K562 (cell line): ENCODE data around the gene FASTKD1. TPM values are rescaled to one million over a fixed set of nuclear protein-coding genes. Genes with fewer than 3 reads are reported as not detected.
A peak's percentile ranks its signal among the peaks of the same experiment; 100 is the strongest.

ENCODE experiments used
- ASH1L ChIP-seq: fragments of 450-650 bp; IDR thresholded peaks from 2 replicates; pipeline ENCODE4 v1.6.1; 2018; ENCODE audit warnings: borderline replicate concordance, mild to moderate bottlenecking, low read depth; ENCODE audit not compliant: partially characterized antibody
- C11orf30 ChIP-seq: fragments of 450-650 bp; IDR thresholded peaks from 2 replicates; pipeline ENCODE4 v1.6.1; 2016; ENCODE audit warnings: low read depth, mild to moderate bottlenecking
- EGR1 ChIP-seq: fragments of 450-650 bp; conservative IDR thresholded peaks from 2 replicates; pipeline ENCODE4 v1.6.1; 2017; ENCODE audit warnings: mild to moderate bottlenecking
- ESRRB ChIP-seq: fragments of 250-450 bp; sonication (Bioruptor Pico); IDR thresholded peaks from 2 replicates; pipeline ENCODE4 v1.5.0; 2020; ENCODE audit warnings: mild to moderate bottlenecking, moderate library complexity, borderline replicate concordance
- ETS2 ChIP-seq: IDR thresholded peaks from 2 replicates; pipeline ENCODE4 v1.6.1; 2016; ENCODE audit warnings: borderline replicate concordance, missing genetic modification characterization, mild to moderate bottlenecking, moderate library complexity, missing compliant biosample characterization; ENCODE audit not compliant: poor library complexity, severe bottlenecking
- GTF2A2 ChIP-seq: IDR thresholded peaks from 2 replicates; pipeline ENCODE4 v1.6.1; 2016; ENCODE audit warnings: mild to moderate bottlenecking, missing genetic modification characterization, missing compliant biosample characterization
- KDM4B ChIP-seq, 2 experiments: fragments of 450-650 bp in 1 of 2; sonication (generic) in 1 of 2; IDR thresholded peaks; 2 replicates each; pipeline ENCODE4 v1.6.1; 2016 to 2017; ENCODE audit warnings: borderline replicate concordance in 2 of 2, antibody characterized with exemption in 1 of 2, low read depth in 1 of 2, mild to moderate bottlenecking in 1 of 2
- NFIX ChIP-seq: fragments of 250-450 bp; sonication (Bioruptor Pico); IDR thresholded peaks from 2 replicates; pipeline ENCODE4 v1.4.0; 2020; ENCODE audit warnings: low read depth, mild to moderate bottlenecking, moderate library complexity
- ZNF830 ChIP-seq: fragments of 250-450 bp; sonication (Bioruptor Pico); IDR thresholded peaks from 2 replicates; pipeline ENCODE4 v1.5.0; 2021; ENCODE audit warnings: mild to moderate bottlenecking
- polyA plus RNA-seq, 8 experiments: library from polyadenylated mRNA; depleted of rRNA in 4 of 8; stranded (reverse) in 5 of 8; unstranded in 3 of 8; fragments of >200 nt; fragmentation: Nextera tagmentation in 2 of 8; fragmentation: Illumina TruSeq in 1 of 8; extraction: Ambion mirVana in 2 of 8; extraction: Trizol in 1 of 8; gene quantifications; 2 replicates each; pipeline versions ENCODE4 v1.2.1 to v1.2.3, GENCODE V29; 2011 to 2014; ENCODE audit warnings: inconsistent platforms in 1 of 8, missing spikeins in 1 of 8
- total RNA-seq, 7 experiments: library from RNA; depleted of rRNA in 6 of 7; stranded (reverse); fragments of >200 nt in 6 of 7; fragmentation: Illumina TruSeq in 2 of 7; extraction: Trizol in 2 of 7; gene quantifications; 2 replicates each; pipeline versions ENCODE4 v1.2.1 to v1.2.3, GENCODE V29; 2011 to 2021; ENCODE audit warnings: low replicate concordance in 1 of 7
- TF ChIP-seq, protein P1 (sequence below): sonication (generic); formaldehyde crosslinking; IDR thresholded peaks from 2 replicates; pipeline ENCODE4 v1.8.0; 2022; ENCODE audit warnings: mild to moderate bottlenecking, missing genetic modification reagents
- TF ChIP-seq, protein P2 (sequence below): sonication (generic); formaldehyde crosslinking; IDR thresholded peaks from 2 replicates; pipeline ENCODE4 v1.8.0; 2022; ENCODE audit warnings: mild to moderate bottlenecking, low read depth, missing genetic modification reagents
- TF ChIP-seq, protein P3 (sequence below): fragments of 450-650 bp; IDR thresholded peaks from 2 replicates; pipeline ENCODE4 v1.6.1; 2016; ENCODE audit warnings: low read depth
- TF ChIP-seq, protein P4 (sequence below): fragments of 250-450 bp; sonication (Bioruptor Pico); IDR thresholded peaks from 2 replicates; pipeline ENCODE4 v1.5.1; 2021; ENCODE audit warnings: mild to moderate bottlenecking

Gene FASTKD1
- total and polyA plus RNA-seq, 9 of the 15 experiments (the other 6 are each of a cell fraction or from before 2014, with no cell fraction given) = 63.5 to 134 (median 119) TPM

DNA sequence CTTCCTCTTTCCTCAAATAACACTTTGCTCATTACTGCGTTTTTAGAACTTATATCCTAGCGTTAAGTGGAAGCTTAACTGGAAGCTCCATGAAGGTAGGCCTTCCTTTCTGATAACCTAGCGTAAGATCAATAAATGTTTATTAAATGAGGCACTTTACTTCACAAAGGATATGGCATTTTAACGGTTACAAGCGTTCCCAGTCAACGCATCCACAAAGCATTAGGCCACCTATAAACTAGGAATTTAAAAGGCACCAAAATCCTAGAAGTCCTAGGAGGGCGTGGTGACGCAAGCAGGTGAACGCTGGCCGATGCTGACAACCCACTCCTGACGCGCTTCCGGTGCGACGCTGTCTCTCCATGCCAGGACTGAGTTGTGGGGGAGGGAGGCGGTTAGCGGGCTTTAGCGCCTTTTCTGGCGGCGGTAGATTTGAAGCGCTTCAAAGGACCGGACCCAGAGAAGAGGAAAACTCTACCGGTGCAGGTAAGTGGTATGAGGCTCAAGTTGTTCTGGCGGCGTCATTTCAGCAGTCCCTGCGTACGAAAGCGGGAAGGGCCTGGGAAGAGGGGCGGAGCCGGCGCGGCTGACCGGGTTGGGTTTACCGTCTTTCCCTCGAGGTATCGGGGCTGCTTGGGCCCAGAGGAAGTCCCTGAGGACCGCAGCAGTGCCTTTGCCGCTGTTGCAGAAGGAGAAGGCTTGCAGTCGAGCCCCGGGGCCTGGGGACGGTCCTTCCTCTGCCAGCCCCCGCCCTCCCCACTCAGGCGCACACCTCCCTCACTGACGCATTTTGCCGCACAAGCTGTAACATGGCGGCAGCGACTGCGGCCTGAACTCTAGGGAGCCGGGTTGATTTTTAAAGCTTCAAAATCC, 10.6 kb upstream of the FASTKD1 start, which contains the start of gene PPIG (continued):
- TF ChIP-seq, protein P1, sequence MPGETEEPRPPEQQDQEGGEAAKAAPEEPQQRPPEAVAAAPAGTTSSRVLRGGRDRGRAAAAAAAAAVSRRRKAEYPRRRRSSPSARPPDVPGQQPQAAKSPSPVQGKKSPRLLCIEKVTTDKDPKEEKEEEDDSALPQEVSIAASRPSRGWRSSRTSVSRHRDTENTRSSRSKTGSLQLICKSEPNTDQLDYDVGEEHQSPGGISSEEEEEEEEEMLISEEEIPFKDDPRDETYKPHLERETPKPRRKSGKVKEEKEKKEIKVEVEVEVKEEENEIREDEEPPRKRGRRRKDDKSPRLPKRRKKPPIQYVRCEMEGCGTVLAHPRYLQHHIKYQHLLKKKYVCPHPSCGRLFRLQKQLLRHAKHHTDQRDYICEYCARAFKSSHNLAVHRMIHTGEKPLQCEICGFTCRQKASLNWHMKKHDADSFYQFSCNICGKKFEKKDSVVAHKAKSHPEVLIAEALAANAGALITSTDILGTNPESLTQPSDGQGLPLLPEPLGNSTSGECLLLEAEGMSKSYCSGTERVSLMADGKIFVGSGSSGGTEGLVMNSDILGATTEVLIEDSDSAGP = no peak
- TF ChIP-seq, protein P2, sequence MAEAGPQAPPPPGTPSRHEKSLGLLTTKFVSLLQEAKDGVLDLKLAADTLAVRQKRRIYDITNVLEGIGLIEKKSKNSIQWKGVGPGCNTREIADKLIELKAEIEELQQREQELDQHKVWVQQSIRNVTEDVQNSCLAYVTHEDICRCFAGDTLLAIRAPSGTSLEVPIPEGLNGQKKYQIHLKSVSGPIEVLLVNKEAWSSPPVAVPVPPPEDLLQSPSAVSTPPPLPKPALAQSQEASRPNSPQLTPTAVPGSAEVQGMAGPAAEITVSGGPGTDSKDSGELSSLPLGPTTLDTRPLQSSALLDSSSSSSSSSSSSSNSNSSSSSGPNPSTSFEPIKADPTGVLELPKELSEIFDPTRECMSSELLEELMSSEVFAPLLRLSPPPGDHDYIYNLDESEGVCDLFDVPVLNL = peak; percentile 96
- TF ChIP-seq ASH1L (no peak), GTF2A2 (no peak), C11orf30 (peak; percentile 96), ETS2 (tag) (no peak), KDM4B (IDR thresholded peaks at IDR 0.05; ENCODE audit: borderline replicate concordance in 2 of 2, low read depth in 1 of 2) (peak in 1 of 2 experiments; percentile 86; a peak in 2 of 4 replicates), ESRRB (CRISPR knock-in tag) (no peak), EGR1 (peak; percentile 81), NFIX (CRISPR knock-in tag) (no peak), ZNF830 (CRISPR knock-in tag) (0 out of 2 replicates have a peak, but pooled peaks have one; percentile 24)
- TF ChIP-seq, protein P3, sequence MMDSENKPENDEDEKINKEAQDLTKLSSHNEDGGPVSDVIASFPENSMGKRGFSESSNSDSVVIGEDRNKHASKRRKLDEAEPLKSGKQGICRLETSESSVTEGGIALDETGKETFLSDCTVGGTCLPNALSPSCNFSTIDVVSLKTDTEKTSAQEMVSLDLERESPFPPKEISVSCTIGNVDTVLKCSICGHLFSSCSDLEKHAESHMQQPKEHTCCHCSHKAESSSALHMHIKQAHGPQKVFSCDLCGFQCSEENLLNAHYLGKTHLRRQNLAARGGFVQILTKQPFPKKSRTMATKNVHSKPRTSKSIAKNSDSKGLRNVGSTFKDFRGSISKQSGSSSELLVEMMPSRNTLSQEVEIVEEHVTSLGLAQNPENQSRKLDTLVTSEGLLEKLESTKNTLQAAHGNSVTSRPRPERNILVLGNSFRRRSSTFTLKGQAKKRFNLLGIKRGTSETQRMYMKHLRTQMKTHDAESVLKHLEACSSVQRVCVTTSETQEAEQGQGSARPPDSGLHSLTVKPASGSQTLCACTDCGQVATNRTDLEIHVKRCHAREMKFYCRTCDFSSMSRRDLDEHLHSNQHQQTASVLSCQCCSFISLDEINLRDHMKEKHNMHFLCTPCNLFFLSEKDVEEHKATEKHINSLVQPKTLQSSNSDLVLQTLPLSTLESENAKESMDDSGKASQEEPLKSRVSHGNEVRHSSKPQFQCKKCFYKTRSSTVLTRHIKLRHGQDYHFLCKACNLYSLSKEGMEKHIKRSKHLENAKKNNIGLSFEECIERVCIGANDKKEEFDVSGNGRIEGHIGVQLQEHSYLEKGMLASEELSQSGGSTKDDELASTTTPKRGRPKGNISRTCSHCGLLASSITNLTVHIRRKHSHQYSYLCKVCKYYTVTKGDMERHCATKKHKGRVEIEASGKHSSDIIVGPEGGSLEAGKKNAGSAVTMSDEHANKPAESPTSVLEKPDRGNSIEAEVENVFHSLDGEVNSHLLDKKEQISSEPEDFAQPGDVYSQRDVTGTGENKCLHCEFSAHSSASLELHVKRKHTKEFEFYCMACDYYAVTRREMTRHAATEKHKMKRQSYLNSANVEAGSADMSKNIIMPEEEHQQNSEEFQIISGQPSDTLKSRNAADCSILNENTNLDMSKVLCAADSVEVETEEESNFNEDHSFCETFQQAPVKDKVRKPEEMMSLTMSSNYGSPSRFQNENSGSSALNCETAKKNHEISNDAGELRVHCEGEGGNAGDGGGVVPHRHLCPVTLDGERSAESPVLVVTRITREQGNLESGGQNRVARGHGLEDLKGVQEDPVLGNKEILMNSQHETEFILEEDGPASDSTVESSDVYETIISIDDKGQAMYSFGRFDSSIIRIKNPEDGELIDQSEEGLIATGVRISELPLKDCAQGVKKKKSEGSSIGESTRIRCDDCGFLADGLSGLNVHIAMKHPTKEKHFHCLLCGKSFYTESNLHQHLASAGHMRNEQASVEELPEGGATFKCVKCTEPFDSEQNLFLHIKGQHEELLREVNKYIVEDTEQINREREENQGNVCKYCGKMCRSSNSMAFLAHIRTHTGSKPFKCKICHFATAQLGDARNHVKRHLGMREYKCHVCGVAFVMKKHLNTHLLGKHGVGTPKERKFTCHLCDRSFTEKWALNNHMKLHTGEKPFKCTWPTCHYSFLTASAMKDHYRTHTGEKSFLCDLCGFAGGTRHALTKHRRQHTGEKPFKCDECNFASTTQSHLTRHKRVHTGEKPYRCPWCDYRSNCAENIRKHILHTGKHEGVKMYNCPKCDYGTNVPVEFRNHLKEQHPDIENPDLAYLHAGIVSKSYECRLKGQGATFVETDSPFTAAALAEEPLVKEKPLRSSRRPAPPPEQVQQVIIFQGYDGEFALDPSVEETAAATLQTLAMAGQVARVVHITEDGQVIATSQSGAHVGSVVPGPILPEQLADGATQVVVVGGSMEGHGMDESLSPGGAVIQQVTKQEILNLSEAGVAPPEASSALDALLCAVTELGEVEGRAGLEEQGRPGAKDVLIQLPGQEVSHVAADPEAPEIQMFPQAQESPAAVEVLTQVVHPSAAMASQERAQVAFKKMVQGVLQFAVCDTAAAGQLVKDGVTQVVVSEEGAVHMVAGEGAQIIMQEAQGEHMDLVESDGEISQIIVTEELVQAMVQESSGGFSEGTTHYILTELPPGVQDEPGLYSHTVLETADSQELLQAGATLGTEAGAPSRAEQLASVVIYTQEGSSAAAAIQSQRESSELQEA = no peak
- TF ChIP-seq, protein P4, sequence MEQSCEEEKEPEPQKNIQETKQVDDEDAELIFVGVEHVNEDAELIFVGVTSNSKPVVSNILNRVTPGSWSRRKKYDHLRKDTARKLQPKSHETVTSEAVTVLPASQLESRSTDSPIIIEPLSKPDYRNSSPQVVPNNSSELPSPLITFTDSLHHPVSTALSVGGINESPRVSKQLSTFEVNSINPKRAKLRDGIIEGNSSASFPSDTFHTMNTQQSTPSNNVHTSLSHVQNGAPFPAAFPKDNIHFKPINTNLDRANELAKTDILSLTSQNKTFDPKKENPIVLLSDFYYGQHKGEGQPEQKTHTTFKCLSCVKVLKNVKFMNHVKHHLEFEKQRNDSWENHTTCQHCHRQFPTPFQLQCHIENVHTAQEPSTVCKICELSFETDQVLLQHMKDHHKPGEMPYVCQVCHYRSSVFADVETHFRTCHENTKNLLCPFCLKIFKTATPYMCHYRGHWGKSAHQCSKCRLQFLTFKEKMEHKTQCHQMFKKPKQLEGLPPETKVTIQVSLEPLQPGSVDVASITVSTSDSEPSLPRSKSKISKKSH (CRISPR knock-in tag) = no peak
